Panc1 (cell line): Measurements from ENCODE around the gene APOM. TPM values are rescaled to one million over a fixed set of nuclear protein-coding genes. Genes with fewer than 3 reads are reported as not detected.
A peak's percentile ranks its signal among the peaks of the same experiment; 100 is the strongest.

Experiments
- ATAC-seq: fragments of 200-7000 bp; cut with Tn5 transposase; 2 replicates; pipeline ENCODE4 v1.9.1; 2020; ENCODE audit warnings: mild to moderate bottlenecking, moderate library complexity
- BruUV-seq: library from RNA; stranded (reverse); fragments of 400-500 nt; replicated peaks from 2 replicates; lab custom pipeline; 2021; lab: Mats Ljungman, UMichigan
- CTCF ChIA-PET: fragments of 300-600 bp; sonication (Branson Sonifier 250); formaldehyde crosslinking; loops from one replicate; lab custom pipeline; 2022; ENCODE audit warnings: antibody characterized with exemption; lab: Charles Lee
- POLR2A ChIA-PET: fragments of 300-600 bp; sonication (Branson Sonifier 250); formaldehyde crosslinking; loops from one replicate; lab custom pipeline; 2022; ENCODE audit warnings: antibody characterized with exemption; lab: Charles Lee
- DNase-seq: peaks from one replicate; pipeline ENCODE4 v3.0.0-alpha.2; 2010; ENCODE audit warnings: low read depth, low spot score
- H3K27ac ChIP-seq: 2 replicates; pipeline ENCODE4 v1.5.1; 2011; ENCODE audit warnings: mild to moderate bottlenecking, low read length, inconsistent platforms
- H3K27me3 ChIP-seq: fragments of 200-500 bp; sonication (Bioruptor generic); 2 replicates; pipeline ENCODE4 v1.6.0; 2014; ENCODE audit warnings: low read length, inconsistent platforms; ENCODE audit not compliant: control insufficient read depth, insufficient read depth
- H3K36me3 ChIP-seq: fragments of 200-500 bp; sonication (Bioruptor generic); 2 replicates; pipeline ENCODE4 v1.5.1; 2014; ENCODE audit warnings: inconsistent platforms, mild to moderate bottlenecking, low read length, moderate library complexity; ENCODE audit not compliant: control insufficient read depth, insufficient read depth
- H3K4me1 ChIP-seq: 2 replicates; pipeline ENCODE4 v1.5.1; 2011; ENCODE audit warnings: inconsistent platforms, mild to moderate bottlenecking, low read length, moderate library complexity; ENCODE audit not compliant: control insufficient read depth, insufficient read depth
- H3K4me3 ChIP-seq, 2 experiments: 2 replicates each; pipeline ENCODE4 v1.5.1; 2011 to 2012; ENCODE audit warnings: low read depth in 2 of 2, low read length in 2 of 2, mild to moderate bottlenecking in 2 of 2, inconsistent platforms in 1 of 2, moderate library complexity in 1 of 2
- H3K9me3 ChIP-seq: fragments of 200-500 bp; sonication (Bioruptor generic); 2 replicates; pipeline ENCODE4 v1.5.1; 2014; ENCODE audit warnings: low read depth, mild to moderate bottlenecking, inconsistent platforms, low read length, moderate library complexity; ENCODE audit not compliant: control insufficient read depth, insufficient read depth
- CTCF ChIP-seq: fragments of 450-650 bp; IDR thresholded peaks from 2 replicates; pipeline ENCODE4 v1.5.1; 2017; ENCODE audit warnings: mild to moderate bottlenecking
- POLR2AphosphoS5 ChIP-seq: IDR thresholded peaks from 2 replicates; pipeline ENCODE4 v1.6.1; 2012; ENCODE audit warnings: mild to moderate bottlenecking, low read depth, low read length, moderate library complexity
- REST ChIP-seq, 2 experiments: IDR thresholded peaks; 2 replicates each; pipeline ENCODE4 v1.6.1; 2011 to 2012; ENCODE audit warnings: low read depth in 2 of 2, control low read depth in 1 of 2, low read length in 1 of 2, mild to moderate bottlenecking in 1 of 2, moderate library complexity in 1 of 2; ENCODE audit not compliant: insufficient read depth in 1 of 2
- SIN3A ChIP-seq: IDR thresholded peaks from 2 replicates; pipeline ENCODE4 v1.6.1; 2012; ENCODE audit warnings: low read depth, mild to moderate bottlenecking, low read length, moderate library complexity, borderline replicate concordance; ENCODE audit not compliant: insufficient read depth
- in situ Hi-C: cut with HindIII; loops from 2 replicates; pipeline ENCODE4 v1.10.0; 2016; ENCODE audit warnings: low sequenced_read_pairs, low pct_unique_long_range_greater_than_20kb
- intact Hi-C: fragments of 100-400 bp; cut with micrococcal nuclease; formaldehyde crosslinking; loops from one replicate; pipeline ENCODE4 v1.10.0; 2022; ENCODE audit not compliant: unreplicated experiment
- total RNA-seq: library from RNA; stranded (reverse); gene quantifications from one replicate; pipeline ENCODE4 v1.2.1, GENCODE V29; 2021; ENCODE audit not compliant: unreplicated experiment

The APOM gene
- total RNA-seq, 1 experiment from 2014 or later, result 1.8 TPM

GRCh38 chr6:31639043-31639442, 16.7 kb upstream of the APOM start:
- H3K36me3 ChIP-seq, result peaks cover 22% of the 10 kb centered on the region; the same call in 1 of the 2 replicates
- H3K9me3 ChIP-seq, result no peaks in the 10 kb centered on the region
- BruUV-seq, result no TSS peak
- CTCF ChIA-PET, result no interaction called here
- no peak overlapping the region for H3K27ac ChIP-seq
- TF ChIP-seq REST (IDR thresholded peaks at IDR 0.05; ENCODE audit: insufficient read depth in 1 of 2, low read depth in 2 of 2, low read length in 1 of 2) (no peak), POLR2AphosphoS5 (peak; percentile 68; the same call in 1 of the 2 replicates)
- no peak for DNase-seq
- intact Hi-C loops, result no loop called here
- H3K4me3 ChIP-seq, result no peak overlapping the region
- in situ Hi-C loops, result no loop called here
- peak; percentile 28 for ATAC-seq
- H3K4me1 ChIP-seq, result peaks cover 11% of the 10 kb centered on the region; the same call in 1 of the 2 replicates
- POLR2A ChIA-PET, result interaction anchor here (0.6 to 3.0 kb wide), 2 partner anchors 13 to 145 kb away, joined by 5 to 9 read pairs; partner anchors contain the start of gene BAG6
- H3K27me3 ChIP-seq, result no peaks in the 10 kb centered on the region

GRCh38 chr6:31639449-31639861, 16.2 kb upstream of the APOM start:
- ChIA-PET POLR2A (interaction anchor here (0.6 to 3.0 kb wide), 2 partner anchors 12 to 145 kb away, joined by 5 to 9 read pairs; partner anchors contain the start of gene BAG6), CTCF (no interaction called here)
- Histone ChIP-seq H3K9me3 (no peaks in the 10 kb centered on the region), H3K36me3 (peaks cover 20% of the 10 kb centered on the region; the same call in 1 of the 2 replicates), H3K4me3 (no peak overlapping the region), H3K27ac (no peak overlapping the region), H3K4me1 (peaks cover 7% of the 10 kb centered on the region; the same call in 1 of the 2 replicates), H3K27me3 (no peaks in the 10 kb centered on the region)
- ATAC-seq (peak; percentile 22), DNase-seq (no peak)
- intact Hi-C loops (no loop called here), in situ Hi-C loops (no loop called here)
- no TSS peak for BruUV-seq
- TF ChIP-seq CTCF, result no peak
- no peak for TF ChIP-seq SIN3A
- no peak for TF ChIP-seq POLR2AphosphoS5

DNA sequence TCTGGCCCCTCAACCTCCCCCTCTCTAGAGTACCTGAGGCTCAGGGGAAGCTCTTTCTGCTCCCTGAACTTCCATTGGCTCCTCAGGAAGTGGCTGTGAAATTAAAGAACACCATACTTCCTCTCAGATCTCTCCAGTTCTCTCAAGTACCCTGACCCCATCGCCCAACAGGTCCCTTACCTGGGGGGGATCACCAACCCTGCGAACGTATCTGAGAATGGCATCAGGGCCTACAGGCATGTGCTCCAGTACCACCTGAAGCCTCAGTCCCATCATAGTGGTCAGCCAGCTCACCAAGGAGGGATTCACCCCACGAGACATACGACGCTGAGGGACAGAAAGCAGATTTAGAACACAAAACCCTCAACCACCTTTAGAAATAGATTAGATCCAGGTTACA, 15.1 kb upstream of the APOM start:
- no peak overlapping the region for H3K4me3 ChIP-seq
- H3K9me3 ChIP-seq, result no peaks in the 10 kb centered on the region
- no peak for TF ChIP-seq POLR2AphosphoS5
- in situ Hi-C loops, result no loop called here
- peaks cover 6% of the 10 kb centered on the region; the same call in 1 of the 2 replicates for H3K4me1 ChIP-seq
- H3K36me3 ChIP-seq, result peaks cover 22% of the 10 kb centered on the region
- DNase-seq (no peak), ATAC-seq (no peak)
- ChIA-PET POLR2A (interaction anchor here (0.5 to 3.0 kb wide), 2 partner anchors 11 to 713 kb away, joined by 9 to 11 read pairs; partner anchors contain the start of gene BAG6), CTCF (interaction anchor here (0.5 kb wide), 1 partner anchor 42 kb away, joined by 3 read pairs; no protein-coding TSS in a partner anchor)
- H3K27me3 ChIP-seq, result no peaks in the 10 kb centered on the region
- intact Hi-C loops, result no loop called here
- H3K27ac ChIP-seq, result no peak overlapping the region
- BruUV-seq, result TSS peak; percentile 89
